HepG2 (cell line): ENCODE results near the gene GDI1. TPM values are rescaled to one million over a fixed set of nuclear protein-coding genes. Genes with fewer than 3 reads are reported as not detected.

Experiments
- CREB1 ChIP-seq, 2 experiments: fragments of 450-650 bp in 1 of 2; IDR thresholded peaks; 2 replicates each; pipeline ENCODE4 v1.6.1; 2016 to 2017; ENCODE audit warnings: control low read depth in 1 of 2, mild to moderate bottlenecking in 1 of 2, missing compliant biosample characterization in 1 of 2, missing genetic modification characterization in 1 of 2
- HNRNPLL ChIP-seq: fragments of 200-400 bp; formaldehyde crosslinking; IDR thresholded peaks from 2 replicates; pipeline ENCODE4 v1.6.1; 2017; ENCODE audit warnings: mild to moderate bottlenecking, low read depth, low read length; ENCODE audit not compliant: poor library complexity, severe bottlenecking
- KAT8 ChIP-seq: IDR thresholded peaks from 2 replicates; pipeline ENCODE4 v1.6.1; 2016; ENCODE audit warnings: missing genetic modification reagents, missing compliant biosample characterization
- NFYB ChIP-seq: sonication (generic); formaldehyde crosslinking; IDR thresholded peaks from 2 replicates; pipeline ENCODE4 v1.4.0; 2020; ENCODE audit warnings: missing genetic modification reagents
- PATZ1 ChIP-seq: sonication (generic); formaldehyde crosslinking; IDR thresholded peaks from 2 replicates; pipeline ENCODE4 v1.4.0; 2020; ENCODE audit warnings: missing genetic modification reagents
- TAF1 ChIP-seq: sonication (generic); formaldehyde crosslinking; IDR thresholded peaks from 2 replicates; pipeline ENCODE4 v1.4.0; 2020; ENCODE audit warnings: missing genetic modification reagents
- ZSCAN5A ChIP-seq: sonication (generic); formaldehyde crosslinking; IDR thresholded peaks from 2 replicates; pipeline ENCODE4 v1.8.0; 2022; ENCODE audit warnings: mild to moderate bottlenecking, missing genetic modification reagents, borderline replicate concordance
- polyA plus RNA-seq, 8 experiments: library from polyadenylated mRNA; depleted of rRNA in 3 of 8; stranded (reverse) in 7 of 8; unstranded in 1 of 8; fragments of >200 nt; fragmentation: Illumina TruSeq in 4 of 8; extraction: Trizol in 4 of 8; gene quantifications; 2 replicates each; pipeline versions ENCODE4 v1.2.1 to v1.2.3, GENCODE V29; 2011 to 2016; ENCODE audit warnings: low read depth in 4 of 8, missing spikeins in 1 of 8, mixed read lengths in 1 of 8; ENCODE audit not compliant: insufficient read depth in 1 of 8
- total RNA-seq, 5 experiments: library from RNA; depleted of rRNA; stranded (reverse); fragments of >200 nt; fragmentation: Illumina TruSeq; extraction: Trizol; gene quantifications; 2 replicates each; pipeline ENCODE4 v1.2.3, GENCODE V29; 2016; ENCODE audit warnings: low read depth in 1 of 5
- TF ChIP-seq, protein P1 (sequence below): IDR thresholded peaks from 2 replicates; pipeline ENCODE4 v1.6.1; 2016; ENCODE audit warnings: missing genetic modification reagents, missing compliant biosample characterization
- TF ChIP-seq, protein P2 (sequence below): sonication (generic); formaldehyde crosslinking; IDR thresholded peaks from 2 replicates; pipeline ENCODE4 v1.4.0; 2020; ENCODE audit warnings: mild to moderate bottlenecking, missing genetic modification reagents
- TF ChIP-seq, protein P3 (sequence below): sonication (generic); formaldehyde crosslinking; IDR thresholded peaks from 2 replicates; pipeline ENCODE4 v1.5.0; 2020; ENCODE audit warnings: mild to moderate bottlenecking, missing genetic modification reagents
- TF ChIP-seq, protein P4 (sequence below): sonication (generic); formaldehyde crosslinking; IDR thresholded peaks from 2 replicates; pipeline ENCODE4 v1.4.0; 2020; ENCODE audit warnings: mild to moderate bottlenecking, missing genetic modification reagents, borderline replicate concordance
- TF ChIP-seq, protein P5 (sequence below): sonication (generic); formaldehyde crosslinking; IDR thresholded peaks from 2 replicates; pipeline ENCODE4 v1.5.0; 2020; ENCODE audit warnings: mild to moderate bottlenecking, missing genetic modification reagents, borderline replicate concordance

GDI1 gene
- total and polyA plus RNA-seq, 2 of the 13 experiments (the other 11 are each of a cell fraction or from before 2014, with no cell fraction given), result 17.4 to 105 TPM

DNA sequence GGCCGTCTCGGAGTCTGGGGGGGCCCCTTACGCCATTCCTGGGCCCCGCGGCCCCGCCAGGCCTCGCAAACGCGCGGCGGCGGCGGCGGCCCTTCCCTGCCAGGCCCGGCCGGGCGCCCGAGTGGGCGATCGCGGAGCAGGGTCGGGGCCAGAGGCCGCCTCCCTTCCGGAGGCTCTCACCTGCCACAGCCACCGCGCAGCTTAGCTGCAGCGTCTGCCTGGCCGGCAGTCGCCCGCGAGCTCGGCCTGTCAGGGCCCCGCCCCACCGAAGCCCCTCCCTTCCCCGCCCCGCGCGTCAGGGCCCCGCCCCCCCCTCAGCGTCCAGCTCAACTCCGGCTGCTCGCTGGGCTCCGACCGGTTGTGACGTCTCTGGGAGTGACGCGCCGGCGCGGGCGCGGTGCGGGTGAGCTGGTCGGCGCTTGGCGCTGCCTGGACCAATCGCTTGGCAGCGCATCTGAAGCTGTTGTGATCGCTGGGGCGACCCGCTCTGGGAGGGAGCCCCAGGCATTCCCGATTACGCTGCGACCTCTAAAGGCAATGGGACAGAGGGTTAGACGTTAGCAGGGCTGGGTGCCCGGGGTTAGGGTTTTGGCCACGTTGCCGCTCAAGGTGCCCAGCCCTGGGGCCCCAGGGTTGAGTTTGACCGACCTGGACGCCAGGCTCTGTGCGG, 53.6 kb downstream of the GDI1 start, which contains the start of gene SLC10A3 (continued):
- TF ChIP-seq, protein P1, sequence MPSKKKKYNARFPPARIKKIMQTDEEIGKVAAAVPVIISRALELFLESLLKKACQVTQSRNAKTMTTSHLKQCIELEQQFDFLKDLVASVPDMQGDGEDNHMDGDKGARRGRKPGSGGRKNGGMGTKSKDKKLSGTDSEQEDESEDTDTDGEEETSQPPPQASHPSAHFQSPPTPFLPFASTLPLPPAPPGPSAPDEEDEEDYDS (CRISPR knock-in tag), result peak; percentile 50; the same call in 1 of the 2 replicates
- TF ChIP-seq HNRNPLL (peak; percentile 45), PATZ1 (CRISPR knock-in tag) (0 out of 2 replicates have a peak, but pooled peaks have one; percentile 9), KAT8 (CRISPR knock-in tag) (0 out of 2 replicates have a peak, but pooled peaks have one; percentile 42), ZSCAN5A (CRISPR knock-in tag) (no peak), TAF1 (CRISPR knock-in tag) (peak; percentile 69), CREB1 (IDR thresholded peaks at IDR 0.05) (peak; percentile 80), CREB1 (CRISPR knock-in tag; IDR thresholded peaks at IDR 0.05) (peak; percentile 80), NFYB (CRISPR knock-in tag) (peak; percentile 71)
- TF ChIP-seq, protein P2, sequence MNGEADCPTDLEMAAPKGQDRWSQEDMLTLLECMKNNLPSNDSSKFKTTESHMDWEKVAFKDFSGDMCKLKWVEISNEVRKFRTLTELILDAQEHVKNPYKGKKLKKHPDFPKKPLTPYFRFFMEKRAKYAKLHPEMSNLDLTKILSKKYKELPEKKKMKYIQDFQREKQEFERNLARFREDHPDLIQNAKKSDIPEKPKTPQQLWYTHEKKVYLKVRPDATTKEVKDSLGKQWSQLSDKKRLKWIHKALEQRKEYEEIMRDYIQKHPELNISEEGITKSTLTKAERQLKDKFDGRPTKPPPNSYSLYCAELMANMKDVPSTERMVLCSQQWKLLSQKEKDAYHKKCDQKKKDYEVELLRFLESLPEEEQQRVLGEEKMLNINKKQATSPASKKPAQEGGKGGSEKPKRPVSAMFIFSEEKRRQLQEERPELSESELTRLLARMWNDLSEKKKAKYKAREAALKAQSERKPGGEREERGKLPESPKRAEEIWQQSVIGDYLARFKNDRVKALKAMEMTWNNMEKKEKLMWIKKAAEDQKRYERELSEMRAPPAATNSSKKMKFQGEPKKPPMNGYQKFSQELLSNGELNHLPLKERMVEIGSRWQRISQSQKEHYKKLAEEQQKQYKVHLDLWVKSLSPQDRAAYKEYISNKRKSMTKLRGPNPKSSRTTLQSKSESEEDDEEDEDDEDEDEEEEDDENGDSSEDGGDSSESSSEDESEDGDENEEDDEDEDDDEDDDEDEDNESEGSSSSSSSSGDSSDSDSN (CRISPR knock-in tag), result peak; percentile 55; the same call in 1 of the 2 replicates
- TF ChIP-seq, protein P3, sequence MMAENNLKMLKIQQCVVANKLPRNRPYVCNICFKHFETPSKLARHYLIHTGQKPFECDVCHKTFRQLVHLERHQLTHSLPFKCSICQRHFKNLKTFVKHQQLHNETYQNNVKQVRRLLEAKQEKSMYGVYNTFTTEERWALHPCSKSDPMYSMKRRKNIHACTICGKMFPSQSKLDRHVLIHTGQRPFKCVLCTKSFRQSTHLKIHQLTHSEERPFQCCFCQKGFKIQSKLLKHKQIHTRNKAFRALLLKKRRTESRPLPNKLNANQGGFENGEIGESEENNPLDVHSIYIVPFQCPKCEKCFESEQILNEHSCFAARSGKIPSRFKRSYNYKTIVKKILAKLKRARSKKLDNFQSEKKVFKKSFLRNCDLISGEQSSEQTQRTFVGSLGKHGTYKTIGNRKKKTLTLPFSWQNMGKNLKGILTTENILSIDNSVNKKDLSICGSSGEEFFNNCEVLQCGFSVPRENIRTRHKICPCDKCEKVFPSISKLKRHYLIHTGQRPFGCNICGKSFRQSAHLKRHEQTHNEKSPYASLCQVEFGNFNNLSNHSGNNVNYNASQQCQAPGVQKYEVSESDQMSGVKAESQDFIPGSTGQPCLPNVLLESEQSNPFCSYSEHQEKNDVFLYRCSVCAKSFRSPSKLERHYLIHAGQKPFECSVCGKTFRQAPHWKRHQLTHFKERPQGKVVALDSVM (CRISPR knock-in tag), result peak; percentile 28; the same call in 1 of the 2 replicates
- TF ChIP-seq, protein P4, sequence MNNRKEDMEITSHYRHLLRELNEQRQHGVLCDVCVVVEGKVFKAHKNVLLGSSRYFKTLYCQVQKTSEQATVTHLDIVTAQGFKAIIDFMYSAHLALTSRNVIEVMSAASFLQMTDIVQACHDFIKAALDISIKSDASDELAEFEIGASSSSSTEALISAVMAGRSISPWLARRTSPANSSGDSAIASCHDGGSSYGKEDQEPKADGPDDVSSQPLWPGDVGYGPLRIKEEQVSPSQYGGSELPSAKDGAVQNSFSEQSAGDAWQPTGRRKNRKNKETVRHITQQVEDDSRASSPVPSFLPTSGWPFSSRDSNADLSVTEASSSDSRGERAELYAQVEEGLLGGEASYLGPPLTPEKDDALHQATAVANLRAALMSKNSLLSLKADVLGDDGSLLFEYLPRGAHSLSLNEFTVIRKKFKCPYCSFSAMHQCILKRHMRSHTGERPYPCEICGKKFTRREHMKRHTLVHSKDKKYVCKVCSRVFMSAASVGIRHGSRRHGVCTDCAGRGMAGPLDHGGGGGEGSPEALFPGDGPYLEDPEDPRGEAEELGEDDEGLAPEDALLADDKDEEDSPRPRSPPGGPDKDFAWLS (CRISPR knock-in tag), result no peak
- TF ChIP-seq, protein P5, sequence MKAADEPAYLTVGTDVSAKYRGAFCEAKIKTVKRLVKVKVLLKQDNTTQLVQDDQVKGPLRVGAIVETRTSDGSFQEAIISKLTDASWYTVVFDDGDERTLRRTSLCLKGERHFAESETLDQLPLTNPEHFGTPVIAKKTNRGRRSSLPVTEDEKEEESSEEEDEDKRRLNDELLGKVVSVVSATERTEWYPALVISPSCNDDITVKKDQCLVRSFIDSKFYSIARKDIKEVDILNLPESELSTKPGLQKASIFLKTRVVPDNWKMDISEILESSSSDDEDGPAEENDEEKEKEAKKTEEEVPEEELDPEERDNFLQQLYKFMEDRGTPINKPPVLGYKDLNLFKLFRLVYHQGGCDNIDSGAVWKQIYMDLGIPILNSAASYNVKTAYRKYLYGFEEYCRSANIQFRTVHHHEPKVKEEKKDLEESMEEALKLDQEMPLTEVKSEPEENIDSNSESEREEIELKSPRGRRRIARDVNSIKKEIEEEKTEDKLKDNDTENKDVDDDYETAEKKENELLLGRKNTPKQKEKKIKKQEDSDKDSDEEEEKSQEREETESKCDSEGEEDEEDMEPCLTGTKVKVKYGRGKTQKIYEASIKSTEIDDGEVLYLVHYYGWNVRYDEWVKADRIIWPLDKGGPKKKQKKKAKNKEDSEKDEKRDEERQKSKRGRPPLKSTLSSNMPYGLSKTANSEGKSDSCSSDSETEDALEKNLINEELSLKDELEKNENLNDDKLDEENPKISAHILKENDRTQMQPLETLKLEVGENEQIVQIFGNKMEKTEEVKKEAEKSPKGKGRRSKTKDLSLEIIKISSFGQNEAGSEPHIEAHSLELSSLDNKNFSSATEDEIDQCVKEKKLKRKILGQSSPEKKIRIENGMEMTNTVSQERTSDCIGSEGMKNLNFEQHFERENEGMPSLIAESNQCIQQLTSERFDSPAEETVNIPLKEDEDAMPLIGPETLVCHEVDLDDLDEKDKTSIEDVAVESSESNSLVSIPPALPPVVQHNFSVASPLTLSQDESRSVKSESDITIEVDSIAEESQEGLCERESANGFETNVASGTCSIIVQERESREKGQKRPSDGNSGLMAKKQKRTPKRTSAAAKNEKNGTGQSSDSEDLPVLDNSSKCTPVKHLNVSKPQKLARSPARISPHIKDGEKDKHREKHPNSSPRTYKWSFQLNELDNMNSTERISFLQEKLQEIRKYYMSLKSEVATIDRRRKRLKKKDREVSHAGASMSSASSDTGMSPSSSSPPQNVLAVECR (CRISPR knock-in tag), result peak; percentile 40; the same call in 1 of the 2 replicates
